ENCODE results near the gene GPC6. TPM values are rescaled to one million over a fixed set of nuclear protein-coding genes. Genes with fewer than 3 reads are reported as not detected.

GPC6 gene
- polyA plus RNA-seq, 1 donor (not counting 4 experiments of a cell fraction or from before 2014, with no cell fraction given), result 0.42 TPM

DNA sequence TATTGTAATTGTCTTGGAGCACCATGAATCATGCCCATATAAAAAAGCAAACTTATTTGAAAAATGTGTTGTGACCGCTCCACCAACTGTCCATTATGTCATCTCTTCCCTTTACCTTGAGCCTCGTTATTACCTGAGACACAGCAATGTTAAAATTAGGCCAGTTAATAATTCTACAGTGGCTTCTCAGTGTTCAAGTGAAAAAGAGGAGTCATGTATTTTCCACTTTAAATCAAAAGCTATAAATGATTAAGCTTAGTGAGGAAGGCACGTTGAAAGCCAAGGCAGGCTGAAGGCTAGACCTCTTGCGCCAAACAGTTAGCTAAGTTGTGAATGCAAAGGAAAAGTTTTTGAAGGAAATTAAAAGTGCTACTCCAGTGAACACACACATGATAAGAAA, 210.5 kb downstream of the GPC6 start:
- dilution Hi-C loops (cut with MboI; ENCODE audit: extremely low pct_ligation_motif_present, low sequenced_read_pairs), result no loop called here
- TF ChIP-seq, protein P1, sequence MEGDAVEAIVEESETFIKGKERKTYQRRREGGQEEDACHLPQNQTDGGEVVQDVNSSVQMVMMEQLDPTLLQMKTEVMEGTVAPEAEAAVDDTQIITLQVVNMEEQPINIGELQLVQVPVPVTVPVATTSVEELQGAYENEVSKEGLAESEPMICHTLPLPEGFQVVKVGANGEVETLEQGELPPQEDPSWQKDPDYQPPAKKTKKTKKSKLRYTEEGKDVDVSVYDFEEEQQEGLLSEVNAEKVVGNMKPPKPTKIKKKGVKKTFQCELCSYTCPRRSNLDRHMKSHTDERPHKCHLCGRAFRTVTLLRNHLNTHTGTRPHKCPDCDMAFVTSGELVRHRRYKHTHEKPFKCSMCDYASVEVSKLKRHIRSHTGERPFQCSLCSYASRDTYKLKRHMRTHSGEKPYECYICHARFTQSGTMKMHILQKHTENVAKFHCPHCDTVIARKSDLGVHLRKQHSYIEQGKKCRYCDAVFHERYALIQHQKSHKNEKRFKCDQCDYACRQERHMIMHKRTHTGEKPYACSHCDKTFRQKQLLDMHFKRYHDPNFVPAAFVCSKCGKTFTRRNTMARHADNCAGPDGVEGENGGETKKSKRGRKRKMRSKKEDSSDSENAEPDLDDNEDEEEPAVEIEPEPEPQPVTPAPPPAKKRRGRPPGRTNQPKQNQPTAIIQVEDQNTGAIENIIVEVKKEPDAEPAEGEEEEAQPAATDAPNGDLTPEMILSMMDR (optimal IDR thresholded peaks at IDR 0.05 in 1 of 3, IDR thresholded peaks at IDR 0.05 in 1 of 3, conservative IDR thresholded peaks at IDR 0.05 in 1 of 3; ENCODE audit: extremely low read depth in 1 of 3, insufficient read depth in 2 of 3, low read length in 3 of 3), result no peak
- TF ChIP-seq EZH2 (IDR thresholded peaks at IDR 0.05; ENCODE audit: low read length), result no peak
- Histone ChIP-seq H3K4me1 (ENCODE audit: control insufficient read depth, extremely low read depth, insufficient read depth, low read length) (no peaks in the 10 kb centered on the region), H2AFZ (ENCODE audit: control insufficient read depth, low read length) (no peak overlapping the region), H3K36me3 (ENCODE audit: control insufficient read depth in 2 of 2, extremely low read depth in 1 of 2, insufficient read depth in 2 of 2, low read length in 2 of 2) (no peaks in the 10 kb centered on the region), H3K27ac (ENCODE audit: control insufficient read depth, insufficient read depth, low read length) (no peak overlapping the region), H3K27me3 (ENCODE audit: control insufficient read depth, extremely low read depth, insufficient read depth, low read length) (no peaks in the 10 kb centered on the region), H3K9me1 (ENCODE audit: control insufficient read depth, extremely low read depth, insufficient read depth, low read length) (no peaks in the 10 kb centered on the region), H3K9ac (ENCODE audit: control insufficient read depth, extremely low read depth, insufficient read depth, low read length) (no peak overlapping the region), H3K79me2 (ENCODE audit: control insufficient read depth, insufficient read depth, low read length) (no peaks in the 10 kb centered on the region), H3K9me3 (ENCODE audit: control insufficient read depth, low read depth, low read length) (no peaks in the 10 kb centered on the region), H4K20me1 (ENCODE audit: control insufficient read depth, extremely low read depth, insufficient read depth, low read length) (no peaks in the 10 kb centered on the region), H3K4me3 (ENCODE audit: control insufficient read depth in 2 of 3, extremely low read depth in 1 of 3, insufficient read depth in 2 of 3, low read depth in 1 of 3, low read length in 3 of 3) (no peak overlapping the region), H3K4me2 (ENCODE audit: control insufficient read depth, extremely low read depth, insufficient read depth, low read depth, low read length) (no peak overlapping the region)
- DNase-seq (ENCODE audit: low read depth, low spot score) (no peak), FAIRE-seq (no peak)

DNA sequence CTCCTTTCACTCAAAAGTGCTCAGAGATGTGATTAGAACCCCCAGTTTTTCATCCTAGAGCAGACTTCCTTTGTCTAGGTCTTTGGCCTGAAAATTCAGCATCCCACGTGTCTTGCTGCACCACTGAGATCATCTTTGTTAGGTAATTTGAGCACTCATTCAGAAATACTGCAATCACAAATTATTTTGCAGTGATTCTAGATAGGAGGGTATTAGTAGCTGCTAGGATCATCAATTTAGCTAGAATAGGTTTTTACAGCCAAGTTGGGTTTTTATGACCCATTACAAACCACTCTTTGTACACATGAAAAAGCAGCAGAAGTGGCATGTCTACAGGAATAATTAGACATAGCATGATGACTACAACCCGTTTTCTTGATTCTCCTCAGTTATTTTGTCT, 219.6 kb downstream of the GPC6 start:
- Histone ChIP-seq H3K36me3 (ENCODE audit: control insufficient read depth in 2 of 2, extremely low read depth in 1 of 2, insufficient read depth in 2 of 2, low read length in 2 of 2) (no peaks in the 10 kb centered on the region), H3K9me1 (ENCODE audit: control insufficient read depth, extremely low read depth, insufficient read depth, low read length) (no peaks in the 10 kb centered on the region), H3K27me3 (ENCODE audit: control insufficient read depth, extremely low read depth, insufficient read depth, low read length) (no peaks in the 10 kb centered on the region), H3K9ac (ENCODE audit: control insufficient read depth, extremely low read depth, insufficient read depth, low read length) (no peak overlapping the region), H3K4me3 (ENCODE audit: control insufficient read depth in 2 of 3, extremely low read depth in 1 of 3, insufficient read depth in 2 of 3, low read depth in 1 of 3, low read length in 3 of 3) (no peak overlapping the region), H3K4me2 (ENCODE audit: control insufficient read depth, extremely low read depth, insufficient read depth, low read depth, low read length) (no peak overlapping the region), H2AFZ (ENCODE audit: control insufficient read depth, low read length) (no peak overlapping the region), H3K4me1 (ENCODE audit: control insufficient read depth, extremely low read depth, insufficient read depth, low read length) (no peaks in the 10 kb centered on the region), H3K79me2 (ENCODE audit: control insufficient read depth, insufficient read depth, low read length) (no peaks in the 10 kb centered on the region), H4K20me1 (ENCODE audit: control insufficient read depth, extremely low read depth, insufficient read depth, low read length) (no peaks in the 10 kb centered on the region), H3K27ac (ENCODE audit: control insufficient read depth, insufficient read depth, low read length) (no peak overlapping the region), H3K9me3 (ENCODE audit: control insufficient read depth, low read depth, low read length) (no peaks in the 10 kb centered on the region)
- TF ChIP-seq EZH2 (IDR thresholded peaks at IDR 0.05; ENCODE audit: low read length), result no peak
- TF ChIP-seq, protein P1 (optimal IDR thresholded peaks at IDR 0.05 in 1 of 3, IDR thresholded peaks at IDR 0.05 in 1 of 3, conservative IDR thresholded peaks at IDR 0.05 in 1 of 3; ENCODE audit: extremely low read depth in 1 of 3, insufficient read depth in 2 of 3, low read length in 3 of 3), result no peak
- dilution Hi-C loops (cut with MboI; ENCODE audit: extremely low pct_ligation_motif_present, low sequenced_read_pairs), result no loop called here
- FAIRE-seq (no peak), DNase-seq (ENCODE audit: low read depth, low spot score) (no peak)

Data from keratinocyte (primary cell).